ENCODE data around the gene SAYSD1.

SAYSD1 gene

DNA sequence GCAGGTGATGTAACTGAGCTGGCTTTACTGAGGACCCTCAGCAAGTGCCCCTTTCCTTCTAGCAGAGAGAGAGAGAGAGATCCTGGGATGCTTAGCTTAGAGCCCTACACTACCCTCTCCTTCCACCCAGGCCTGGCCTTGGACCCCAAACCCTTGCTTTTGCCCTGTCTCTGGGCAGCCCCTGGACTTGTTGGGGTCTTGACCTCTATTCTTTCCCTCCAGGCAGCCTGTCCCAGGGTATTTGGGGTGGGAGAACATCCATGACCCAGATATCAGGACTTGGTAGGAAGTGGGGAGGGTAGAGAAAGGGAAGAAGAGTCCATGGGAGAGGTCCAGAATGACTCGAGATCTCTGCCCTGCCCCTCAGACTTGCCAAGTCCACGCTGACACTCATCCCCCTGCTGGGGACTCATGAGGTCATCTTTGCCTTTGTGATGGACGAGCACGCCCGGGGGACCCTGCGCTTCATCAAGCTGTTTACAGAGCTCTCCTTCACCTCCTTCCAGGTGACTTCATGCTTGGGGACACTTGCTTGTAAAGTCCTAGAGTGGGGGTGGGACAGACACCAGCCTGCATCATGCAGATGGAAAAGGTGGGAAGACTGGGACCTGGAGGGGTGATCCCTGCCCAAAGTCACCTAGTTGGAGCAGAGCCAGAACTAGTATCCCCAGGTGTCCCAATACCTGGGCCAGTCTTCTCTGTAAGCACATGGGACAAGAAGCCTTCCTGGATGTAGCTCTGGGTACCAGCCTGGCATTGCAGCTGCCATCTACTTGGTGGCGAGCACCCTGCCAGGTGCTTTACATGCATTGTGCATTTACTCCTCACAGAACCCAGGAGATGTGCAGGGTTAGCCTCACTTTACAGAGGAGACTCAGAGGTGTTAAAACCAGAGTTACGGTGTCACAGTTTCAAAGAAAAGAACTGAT, 35.5 kb downstream of the SAYSD1 start:
- no peak for DNase-seq (ENCODE audit: low read depth in 3 of 3, low spot score in 1 of 3)

- DNase-seq (ENCODE audit: low read depth in 3 of 3, low spot score in 1 of 3) = no peak
These were observed 36.3 kb downstream of the SAYSD1 start for GRCh38 chr6:39078695-39079094.

DNA sequence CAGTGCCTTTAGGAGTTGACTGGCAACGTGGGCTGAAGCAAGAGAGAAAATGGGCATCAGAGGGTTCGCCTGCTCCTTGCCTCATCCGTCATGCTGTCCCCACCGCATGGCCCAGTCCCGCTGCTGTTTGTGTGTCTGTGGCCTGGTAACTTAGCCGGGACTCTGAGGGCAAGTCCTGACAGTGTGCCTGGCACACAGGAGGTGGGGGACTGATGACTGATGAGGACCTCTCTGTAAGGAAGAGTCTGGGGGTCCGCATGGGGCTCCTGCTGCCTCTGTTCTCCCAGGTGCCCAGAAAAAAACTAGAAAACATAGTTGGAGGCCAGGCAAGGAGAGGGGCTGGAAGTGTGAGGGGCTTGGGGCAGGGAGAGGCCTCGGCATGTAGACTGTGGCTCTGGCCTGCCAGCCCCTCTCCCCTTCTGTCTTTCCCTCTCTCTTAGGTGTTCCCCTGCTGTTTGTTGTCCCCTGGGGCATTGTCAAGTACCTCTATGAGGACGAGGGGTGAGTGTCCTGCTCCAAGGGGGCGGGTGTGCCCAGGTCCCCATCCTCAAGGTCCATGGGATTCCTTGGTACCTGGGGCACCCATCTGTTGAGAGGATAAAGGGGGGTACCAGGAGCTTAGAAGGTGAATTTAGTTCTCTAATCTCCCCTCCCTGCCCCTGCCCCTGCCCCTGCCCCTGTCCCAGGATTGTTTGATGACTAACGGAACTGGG, 36.9 kb downstream of the SAYSD1 start:
- DNase-seq (ENCODE audit: low read depth in 3 of 3, low spot score in 1 of 3) = no peak

GRCh38 chr6:39076623-39077535, 38.1 kb downstream of the SAYSD1 start:
- DNase-seq (ENCODE audit: low read depth in 3 of 3, low spot score in 1 of 3) = no peak

DNA sequence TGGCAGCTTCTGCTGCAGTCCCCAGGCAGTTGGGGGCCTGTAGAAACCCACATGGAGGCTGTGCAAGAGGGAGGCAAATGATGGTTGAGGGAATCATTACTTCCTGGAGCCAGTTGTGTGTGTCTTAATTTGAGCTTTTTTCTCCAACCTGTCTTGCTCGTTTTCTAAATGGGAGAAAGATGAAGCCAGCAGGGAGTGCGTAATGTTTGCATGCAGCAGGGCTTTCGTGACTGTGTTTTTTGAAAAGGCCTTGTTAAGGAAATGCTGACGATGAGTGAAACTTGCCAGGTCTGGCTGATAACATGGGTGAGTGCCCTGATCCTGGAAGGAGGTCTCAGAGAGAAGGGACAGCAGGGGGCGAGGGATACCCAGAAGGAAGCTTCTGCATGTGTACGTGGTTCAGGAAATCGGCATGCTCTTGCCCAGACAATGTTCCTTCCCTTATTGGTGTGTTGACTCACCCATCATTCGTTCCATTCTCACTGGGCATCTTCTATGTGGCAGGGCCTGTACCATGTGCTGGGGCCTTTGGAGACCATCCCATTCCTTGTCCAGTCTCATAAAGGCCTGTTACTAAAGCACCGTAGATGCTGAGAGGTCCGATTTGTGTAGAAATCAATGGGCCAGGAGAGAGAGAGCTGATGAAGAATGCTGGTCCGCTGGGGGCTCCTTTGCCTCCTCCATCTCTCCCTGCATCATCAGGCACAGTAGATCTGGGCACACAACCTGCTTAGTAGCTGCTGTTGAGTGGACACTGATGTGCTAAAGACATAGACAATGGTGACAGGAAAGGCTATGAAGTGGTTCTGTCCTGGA, 39.0 kb downstream of the SAYSD1 start:
- DNase-seq (ENCODE audit: low read depth in 3 of 3, low spot score in 1 of 3) = no peak

GRCh38 chr6:39075010-39075686, 39.8 kb downstream of the SAYSD1 start:
- DNase-seq (ENCODE audit: low read depth in 3 of 3, low spot score in 1 of 3) = no peak

DNA sequence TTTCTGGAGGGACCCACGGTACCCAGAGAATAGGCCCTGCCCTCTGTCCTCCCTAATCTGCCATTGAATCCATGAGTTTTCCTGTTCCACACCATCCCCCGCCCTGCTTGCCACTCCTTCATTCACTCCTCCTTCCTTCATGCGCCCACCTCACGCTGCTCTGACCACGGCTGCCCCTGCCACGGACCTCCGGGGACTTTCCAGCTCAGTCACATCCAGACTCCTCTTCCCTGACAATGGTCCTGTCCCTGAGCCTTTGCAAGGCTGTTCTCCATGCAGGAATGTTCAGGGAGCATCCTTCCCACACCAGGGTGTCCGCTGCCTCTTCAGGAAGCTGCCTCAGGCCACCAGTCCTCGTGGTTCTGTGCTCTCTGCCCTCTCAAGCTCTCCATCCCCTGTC, 40.5 kb downstream of the SAYSD1 start:
- no peak for DNase-seq (ENCODE audit: low read depth in 3 of 3, low spot score in 1 of 3)

DNA sequence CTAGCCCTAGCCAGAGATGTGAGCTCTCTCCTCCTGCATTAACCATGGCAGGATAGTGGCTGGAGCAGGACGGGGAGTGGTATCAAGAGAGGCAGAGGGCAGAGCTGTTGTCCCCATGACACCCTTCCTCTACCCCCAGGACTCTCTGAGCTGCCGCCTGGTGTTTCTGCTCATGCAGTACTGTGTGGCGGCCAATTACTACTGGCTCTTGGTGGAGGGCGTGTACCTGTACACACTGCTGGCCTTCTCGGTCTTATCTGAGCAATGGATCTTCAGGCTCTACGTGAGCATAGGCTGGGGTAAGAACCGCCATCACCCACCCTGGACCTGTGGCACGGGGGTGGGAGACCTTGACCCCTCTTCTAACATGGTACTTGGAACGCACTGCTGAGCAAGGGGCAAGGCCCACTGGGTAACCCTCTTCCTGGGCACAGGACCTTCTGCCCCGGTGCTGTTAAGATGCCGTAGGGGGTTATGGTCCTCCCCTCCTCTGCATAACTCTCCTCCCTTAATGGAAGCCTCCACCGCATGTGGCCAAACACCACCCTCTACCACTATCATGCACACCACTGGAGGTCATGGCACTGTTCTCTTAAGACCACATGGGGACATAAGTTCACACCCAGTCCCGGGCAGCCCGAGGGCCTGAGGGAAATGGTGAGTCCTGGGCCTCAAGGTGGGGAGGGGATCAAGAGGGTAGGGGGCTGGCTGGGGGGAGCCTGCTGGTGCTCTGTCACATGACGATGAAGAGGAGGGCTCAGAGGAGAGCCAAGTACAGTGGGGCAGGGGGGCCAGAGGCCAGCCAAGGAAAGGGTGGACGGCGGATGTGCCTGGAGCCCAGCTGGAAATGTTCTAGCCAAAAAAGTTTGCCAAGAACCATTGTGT, 41.3 kb downstream of the SAYSD1 start:
- DNase-seq (ENCODE audit: low read depth in 3 of 3, low spot score in 1 of 3) = no peak

DNA sequence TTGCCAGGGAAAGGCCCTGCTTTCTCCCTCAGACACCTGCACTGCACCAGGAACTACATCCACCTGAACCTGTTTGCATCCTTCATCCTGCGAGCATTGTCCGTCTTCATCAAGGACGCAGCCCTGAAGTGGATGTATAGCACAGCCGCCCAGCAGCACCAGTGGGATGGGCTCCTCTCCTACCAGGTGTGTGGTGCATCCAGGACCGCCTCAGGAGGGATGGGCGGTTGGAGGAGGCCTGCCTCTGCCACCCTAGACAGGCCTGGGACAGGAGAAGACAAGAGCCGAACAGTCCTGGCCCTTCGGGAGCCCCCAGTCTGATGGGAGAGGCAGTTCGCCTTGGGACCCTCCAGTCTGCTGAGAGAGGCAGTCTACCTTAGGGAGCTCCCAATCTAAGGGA, 42.2 kb downstream of the SAYSD1 start:
- DNase-seq (ENCODE audit: low read depth in 3 of 3, low spot score in 1 of 3) = no peak

- DNase-seq (ENCODE audit: low read depth in 3 of 3, low spot score in 1 of 3) = no peak
These were observed 46.6 kb downstream of the SAYSD1 start for GRCh38 chr6:39068391-39068790.

GRCh38 chr6:39065561-39065960, 49.4 kb downstream of the SAYSD1 start:
- DNase-seq (ENCODE audit: low read depth in 3 of 3, low spot score in 1 of 3) = no peak

DNA sequence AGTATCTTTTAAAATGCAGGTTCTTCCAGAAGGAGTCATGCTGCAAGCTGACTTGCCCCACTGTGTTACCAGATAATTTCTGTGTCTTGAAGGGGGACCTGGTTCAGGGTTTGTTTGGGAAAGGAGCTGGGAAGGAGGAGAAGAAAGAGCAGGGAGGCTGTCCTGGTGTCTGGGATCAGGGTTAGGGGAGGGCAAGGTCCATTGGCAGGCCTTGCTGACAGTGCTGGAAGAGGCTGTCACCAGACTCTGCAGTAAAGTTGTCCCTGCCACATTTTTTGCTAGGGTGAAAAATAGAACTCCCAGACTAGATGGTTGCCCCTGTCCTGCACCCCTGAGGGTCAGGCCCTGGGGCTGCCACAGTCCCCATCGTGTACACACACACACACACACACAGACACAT, 51.5 kb downstream of the SAYSD1 start:
- DNase-seq (ENCODE audit: low read depth in 3 of 3, low spot score in 1 of 3) = no peak

GRCh38 chr6:39062014-39062740, 52.8 kb downstream of the SAYSD1 start:
- no peak for DNase-seq (ENCODE audit: low read depth in 3 of 3, low spot score in 1 of 3)

- no peak for DNase-seq (ENCODE audit: low read depth in 3 of 3, low spot score in 1 of 3)
These were observed 53.4 kb downstream of the SAYSD1 start for GRCh38 chr6:39061588-39061987.

DNA sequence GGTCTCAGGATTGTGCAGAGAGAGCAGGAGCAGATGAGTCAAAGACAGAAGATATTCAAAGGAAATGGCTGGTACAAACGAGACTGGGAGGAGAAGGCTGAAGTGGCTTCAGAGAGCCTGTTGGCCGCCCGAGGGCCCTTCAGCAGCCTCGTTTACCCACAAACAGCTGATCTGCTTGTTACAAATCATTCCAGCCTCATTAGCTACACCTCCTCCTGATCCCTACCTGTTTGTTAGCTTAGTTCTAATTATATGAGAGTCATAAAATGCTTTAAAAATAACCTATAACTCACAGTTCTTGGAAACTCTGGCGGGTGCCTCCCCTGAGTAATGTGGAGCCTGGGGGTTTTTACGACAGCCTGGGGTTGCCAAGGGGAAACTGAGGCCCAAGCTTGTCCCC, 53.8 kb downstream of the SAYSD1 start:
- DNase-seq (ENCODE audit: low read depth in 3 of 3, low spot score in 1 of 3) = no peak

DNA sequence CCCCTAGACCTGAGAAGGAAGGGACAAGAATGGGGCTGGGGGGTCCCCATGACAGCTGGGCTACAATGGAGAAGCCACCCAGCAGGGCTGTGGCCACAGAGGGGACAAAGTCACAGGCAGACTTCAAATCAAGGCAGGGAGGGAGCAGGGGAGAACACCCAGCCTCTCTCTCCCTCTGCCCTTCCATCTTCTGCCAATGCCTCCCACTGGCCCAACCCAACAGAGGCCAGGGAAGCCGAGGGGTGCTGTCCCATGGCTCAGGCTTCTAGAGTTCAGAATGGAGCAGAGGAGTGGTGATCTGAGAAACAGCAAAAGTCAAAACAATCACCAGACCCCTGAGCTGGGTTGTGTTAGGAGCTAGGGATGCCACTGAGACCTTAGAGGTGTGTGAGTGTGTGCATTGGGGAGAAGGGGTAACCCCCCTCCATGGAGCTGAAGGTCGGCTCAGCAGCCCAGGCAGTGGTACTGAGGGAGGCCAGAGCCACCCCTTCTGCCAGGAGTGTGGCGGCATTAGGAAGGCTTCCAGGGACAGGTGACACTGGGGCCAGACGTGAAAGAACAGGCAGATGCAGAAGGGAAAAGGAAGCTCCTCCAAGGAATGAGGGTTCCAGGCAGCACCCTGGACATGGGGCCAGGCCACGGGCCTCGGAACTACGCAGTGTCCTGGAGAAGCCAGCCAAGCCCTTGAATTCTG, 54.4 kb downstream of the SAYSD1 start:
- DNase-seq (ENCODE audit: low read depth in 3 of 3, low spot score in 1 of 3) = no peak

DNA sequence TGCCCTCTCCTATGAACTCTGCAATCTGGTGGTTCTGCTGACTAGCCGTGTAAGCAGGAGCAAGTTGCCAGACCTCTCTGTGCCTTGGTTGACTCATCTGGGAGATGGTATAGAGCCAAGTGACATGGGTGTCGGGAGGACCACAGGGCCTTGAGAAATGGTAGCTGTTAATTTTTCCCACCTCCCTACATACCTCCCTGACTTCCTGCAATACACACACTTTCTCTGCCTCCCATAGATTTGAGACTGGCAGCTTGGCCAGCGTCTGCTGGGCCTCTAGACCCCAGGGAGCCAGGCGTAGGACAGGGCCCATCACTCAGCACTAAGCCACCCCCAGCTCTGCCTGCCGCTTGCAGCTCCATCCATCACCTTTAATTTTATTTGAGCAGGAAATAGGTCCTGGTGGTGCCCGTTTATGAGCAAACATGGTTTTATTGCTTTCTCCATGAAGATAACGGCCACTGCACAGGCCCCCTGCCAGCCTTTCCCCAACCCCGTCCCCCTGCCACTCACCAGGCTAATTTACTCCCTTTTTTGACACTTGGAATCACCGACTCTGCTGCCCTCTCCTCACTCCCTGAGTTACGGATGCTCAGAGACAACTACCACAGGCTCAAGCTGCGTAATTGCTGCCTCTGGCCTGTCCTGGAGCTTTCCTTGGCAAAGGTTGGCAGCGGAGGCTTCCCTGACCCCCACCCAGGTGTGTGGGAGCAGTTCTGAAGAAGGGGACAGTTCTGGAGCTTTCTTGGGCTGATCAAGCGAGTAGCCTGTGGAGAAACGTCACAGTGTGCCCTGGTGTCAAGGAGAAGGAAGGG, 55.3 kb downstream of the SAYSD1 start:
- DNase-seq (ENCODE audit: low read depth in 3 of 3, low spot score in 1 of 3) = no peak
